Measurements from ENCODE around the gene NXNL1. TPM values are rescaled to one million over a fixed set of nuclear protein-coding genes. Genes with fewer than 3 reads are reported as not detected.

Gene NXNL1
- total RNA-seq, 4 donors from 2014 or later = not detected

GRCh38 chr19:17450264-17451075 lies 10.3 kb downstream of the NXNL1 start:
- no peak overlapping the region for H3K4me3 ChIP-seq
- H3K9me3 ChIP-seq = no peaks in the 10 kb centered on the region
- H3K36me3 ChIP-seq = no peaks in the 10 kb centered on the region
- no peak for ATAC-seq
- H3K27ac ChIP-seq = no peak overlapping the region
- WGBS, 2 donors (ENCODE audit: low coverage in 1 of 2) = 60 to 68% methylated on average over 8 of the region's 8 CpGs
- peaks cover 0 to 31% (median 0%) of the 10 kb centered on the region in 3 donors for H3K4me1 ChIP-seq
- TF ChIP-seq POLR2A (IDR thresholded peaks at IDR 0.05) (no peak), POLR2AphosphoS5 (IDR thresholded peaks at IDR 0.05) (no peak), CTCF (IDR thresholded peaks at IDR 0.05) (no peak), EP300 (IDR thresholded peaks at IDR 0.05) (no peak)
- peaks cover 41% of the 10 kb centered on the region for H3K27me3 ChIP-seq

GRCh38 chr19:17448131-17448967 lies 12.4 kb downstream of the NXNL1 start, which contains the start of gene TMEM221:
TSS of gene TMEM221 (minus strand) at chr19:17448668. CDS start at chr19:17448462, 206 bp downstream.
- peak; percentile 85 for ATAC-seq
- Histone ChIP-seq H3K27me3 (peaks cover 20% of the 10 kb centered on the region), H3K4me1 (peaks cover 0 to 16% (median 0%) of the 10 kb centered on the region in 3 donors), H3K27ac (peak within 1 kb of the TSS in 1 of 4 donors; percentile 57), H3K36me3 (no peaks in the 10 kb centered on the region), H3K4me3 (peak within 1 kb of the TSS; percentile 26 to 55), H3K9me3 (no peaks in the 10 kb centered on the region)
- peak in 3 of 4 experiments; percentile 29 to 68 (median 43) for TF ChIP-seq CTCF (IDR thresholded peaks at IDR 0.05)
- TF ChIP-seq POLR2AphosphoS5 (IDR thresholded peaks at IDR 0.05) = no peak
- no peak for TF ChIP-seq EP300 (IDR thresholded peaks at IDR 0.05)
- TF ChIP-seq POLR2A (IDR thresholded peaks at IDR 0.05) = no peak
- 0% methylated on average over 3 of the region's 81 CpGs; no CpG with 5 or more reads in 1 of the 2 donors for WGBS, 2 donors (ENCODE audit: low coverage in 1 of 2)

DNA sequence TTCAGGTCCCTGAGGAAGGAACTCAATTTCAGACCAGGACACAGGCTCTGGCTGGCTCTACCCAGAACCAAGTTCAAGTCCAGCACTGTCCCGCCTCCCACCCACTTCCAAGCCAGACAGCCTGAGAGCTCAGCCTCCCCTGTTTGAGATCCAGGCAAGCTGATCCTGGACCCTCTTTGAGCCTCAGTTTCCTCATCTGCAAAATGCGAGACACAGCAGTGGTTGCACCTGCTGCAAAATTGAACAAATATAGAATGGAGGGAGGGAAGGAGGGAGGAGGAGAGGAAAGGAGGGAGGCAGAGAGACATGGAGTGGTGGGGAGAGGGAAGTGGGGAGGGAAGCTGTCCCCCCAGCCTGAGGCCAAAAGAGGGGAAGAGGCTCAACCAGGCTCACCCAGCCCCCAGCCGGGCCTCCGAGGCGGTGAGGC lies 13.0 kb downstream of the NXNL1 start:
- WGBS, 2 donors (ENCODE audit: low coverage in 1 of 2) = 0% methylated on average over 3 of the region's 5 CpGs; no CpG with 5 or more reads in 1 of the 2 donors
- TF ChIP-seq POLR2A (IDR thresholded peaks at IDR 0.05) (no peak), POLR2AphosphoS5 (IDR thresholded peaks at IDR 0.05) (no peak), CTCF (IDR thresholded peaks at IDR 0.05) (no peak), EP300 (IDR thresholded peaks at IDR 0.05) (no peak)
- H3K27ac ChIP-seq = peak overlapping the region in 1 of 4 donors; percentile 57
- H3K36me3 ChIP-seq = no peaks in the 10 kb centered on the region
- peak; percentile 26 for ATAC-seq
- peaks cover 0 to 15% (median 0%) of the 10 kb centered on the region in 3 donors for H3K4me1 ChIP-seq
- no peaks in the 10 kb centered on the region for H3K9me3 ChIP-seq
- peak overlapping the region in 1 of 2 donors; percentile 55 for H3K4me3 ChIP-seq
- peaks cover 17% of the 10 kb centered on the region for H3K27me3 ChIP-seq

- ATAC-seq = no peak
- Histone ChIP-seq H3K27ac (no peak overlapping the region), H3K27me3 (no peaks in the 10 kb centered on the region), H3K4me1 (peaks cover 0 to 15% (median 0%) of the 10 kb centered on the region in 3 donors), H3K9me3 (no peaks in the 10 kb centered on the region), H3K4me3 (no peak overlapping the region), H3K36me3 (no peaks in the 10 kb centered on the region)
- WGBS, 2 donors (ENCODE audit: low coverage in 1 of 2) = 96 to 100% methylated on average over 1 of the region's 1 CpG
- TF ChIP-seq POLR2A (IDR thresholded peaks at IDR 0.05) (no peak), EP300 (IDR thresholded peaks at IDR 0.05) (no peak), CTCF (IDR thresholded peaks at IDR 0.05) (no peak)
Measured at GRCh38 chr19:17445526-17446165, 15.1 kb downstream of the NXNL1 start.
